K562 (cell line): ENCODE measurements around the gene SH3D21.

Experiments used
- CAMTA2 ChIP-seq: fragments of 250-450 bp; sonication (Bioruptor Pico); conservative IDR thresholded peaks from 2 replicates; pipeline ENCODE4 v1.5.1; 2022
- POLR3A ChIP-seq: IDR thresholded peaks from 2 replicates; pipeline ENCODE4 v1.6.1; 2011; ENCODE audit warnings: borderline replicate concordance, mild to moderate bottlenecking, moderate library complexity; ENCODE audit not compliant: insufficient read length, insufficient read depth; ENCODE audit errors: extremely low read depth
- SMAD2 ChIP-seq: fragments of 150-350 bp; IDR thresholded peaks from 2 replicates; pipeline ENCODE4 v1.6.1; 2014; ENCODE audit warnings: low read depth, mild to moderate bottlenecking, low read length

- TF ChIP-seq CAMTA2 (CRISPR knock-in tag) (no peak), POLR3A (no peak), SMAD2 (no peak)
Observed at GRCh38 chr1:36256558-36257374, 49.4 kb upstream of the SH3D21 start.
